ENCODE data around the gene ATXN10.

Gene ATXN10

GRCh38 chr22:45878901-45879551 lies 207.4 kb downstream of the ATXN10 start:
- no peak for DNase-seq (ENCODE audit: low spot score)

GRCh38 chr22:45879552-45879949 lies 207.9 kb downstream of the ATXN10 start:
- no peak for DNase-seq (ENCODE audit: low spot score)

GRCh38 chr22:45880091-45880715 lies 208.6 kb downstream of the ATXN10 start:
- no peak for DNase-seq (ENCODE audit: low spot score)

DNA sequence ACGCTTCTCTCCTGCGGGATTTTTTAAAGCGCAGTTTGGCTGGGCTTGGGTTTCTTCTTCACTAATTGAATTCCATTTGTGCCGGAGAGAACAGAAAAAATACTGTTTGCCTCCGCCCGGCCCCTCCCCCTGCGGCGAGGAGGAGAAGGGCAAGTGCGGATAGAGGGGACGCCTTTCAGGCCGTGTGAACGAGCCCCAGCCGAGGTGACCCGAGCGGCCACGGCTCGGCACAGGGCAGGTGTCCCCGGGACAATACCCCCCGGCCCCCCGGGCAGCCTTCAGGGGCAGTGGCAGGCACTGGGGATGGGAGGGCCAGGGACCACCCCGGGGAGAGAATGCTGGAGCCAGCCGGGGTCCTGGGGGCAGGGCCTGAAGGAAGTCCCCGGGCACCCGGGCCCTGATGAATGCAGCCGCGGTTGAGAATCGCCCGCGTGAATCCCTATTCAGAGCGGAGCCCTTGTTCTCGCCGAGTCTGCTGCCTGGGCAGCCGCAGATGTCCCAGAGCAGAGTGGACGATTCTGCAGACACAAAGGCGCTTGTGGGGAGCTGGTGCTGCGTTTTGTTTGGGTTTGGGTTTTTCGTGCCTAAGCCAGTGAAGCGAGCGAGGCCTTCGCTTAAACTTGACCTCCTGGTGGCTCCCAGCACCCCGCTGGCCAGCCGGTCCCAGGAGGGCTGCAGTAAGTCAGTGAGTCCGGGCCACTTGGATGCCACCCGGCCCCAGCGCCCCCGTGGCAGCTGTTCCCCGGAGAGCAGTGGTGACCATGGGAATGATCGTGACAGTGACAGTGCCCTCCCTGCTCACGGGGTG lies 209.3 kb downstream of the ATXN10 start:
- no peak for DNase-seq (ENCODE audit: low spot score)

GRCh38 chr22:45881524-45881875 lies 209.9 kb downstream of the ATXN10 start:
- DNase-seq (ENCODE audit: low spot score): no peak

- DNase-seq (ENCODE audit: low spot score): no peak
Measured at GRCh38 chr22:45882881-45883810, 211.5 kb downstream of the ATXN10 start.

GRCh38 chr22:45883811-45884170 lies 212.2 kb downstream of the ATXN10 start:
- no peak for DNase-seq (ENCODE audit: low spot score)

DNA sequence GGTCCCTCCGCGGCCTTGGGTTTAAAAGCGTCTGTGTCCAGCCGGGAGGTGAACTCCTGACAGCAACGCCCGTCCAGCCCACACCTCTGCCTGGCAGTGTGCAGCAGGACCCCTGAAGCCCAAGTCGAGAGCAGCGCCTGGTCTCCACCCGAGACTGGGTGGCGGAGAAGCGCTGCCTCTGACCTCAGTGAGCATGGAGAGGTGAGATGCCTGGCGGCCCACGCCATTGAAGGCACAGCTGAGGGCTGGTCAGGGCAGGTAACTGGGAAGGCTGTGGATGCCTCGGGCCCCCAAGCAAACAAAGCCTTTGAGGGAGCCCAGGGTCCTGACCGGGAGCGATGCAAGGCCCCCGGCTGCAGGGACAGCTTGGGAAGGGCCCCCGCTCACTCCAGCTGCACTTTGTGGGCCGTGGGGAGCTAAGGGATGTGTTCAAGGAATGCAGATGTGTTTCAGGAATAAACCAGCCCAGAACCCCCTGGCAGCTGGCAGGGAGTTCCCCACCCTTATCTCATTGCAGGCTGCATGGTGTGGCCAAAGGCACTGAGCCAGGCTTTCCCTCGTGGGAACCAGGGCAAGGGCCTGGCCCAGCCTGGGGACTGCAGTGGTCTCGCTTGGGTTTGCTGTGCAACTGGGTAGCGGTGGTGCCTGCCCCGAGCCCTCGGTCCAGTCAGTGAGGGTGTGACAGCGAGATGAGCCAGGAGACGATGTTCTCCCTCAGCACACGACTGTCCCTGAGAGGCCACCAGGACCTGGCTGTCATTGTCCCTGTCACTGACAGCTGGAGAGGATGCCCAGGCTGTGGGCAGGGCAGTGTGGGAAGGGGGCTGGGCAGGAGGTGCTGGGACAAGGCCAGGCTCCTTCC lies 212.8 kb downstream of the ATXN10 start:
- no peak for DNase-seq (ENCODE audit: low spot score)

GRCh38 chr22:45885171-45885840 lies 213.7 kb downstream of the ATXN10 start:
- DNase-seq (ENCODE audit: low spot score): no peak

GRCh38 chr22:45885941-45886395 lies 214.3 kb downstream of the ATXN10 start:
- no peak for DNase-seq (ENCODE audit: low spot score)

- no peak for DNase-seq (ENCODE audit: low spot score)
Measured at GRCh38 chr22:45886540-45886939, 214.9 kb downstream of the ATXN10 start.

DNA sequence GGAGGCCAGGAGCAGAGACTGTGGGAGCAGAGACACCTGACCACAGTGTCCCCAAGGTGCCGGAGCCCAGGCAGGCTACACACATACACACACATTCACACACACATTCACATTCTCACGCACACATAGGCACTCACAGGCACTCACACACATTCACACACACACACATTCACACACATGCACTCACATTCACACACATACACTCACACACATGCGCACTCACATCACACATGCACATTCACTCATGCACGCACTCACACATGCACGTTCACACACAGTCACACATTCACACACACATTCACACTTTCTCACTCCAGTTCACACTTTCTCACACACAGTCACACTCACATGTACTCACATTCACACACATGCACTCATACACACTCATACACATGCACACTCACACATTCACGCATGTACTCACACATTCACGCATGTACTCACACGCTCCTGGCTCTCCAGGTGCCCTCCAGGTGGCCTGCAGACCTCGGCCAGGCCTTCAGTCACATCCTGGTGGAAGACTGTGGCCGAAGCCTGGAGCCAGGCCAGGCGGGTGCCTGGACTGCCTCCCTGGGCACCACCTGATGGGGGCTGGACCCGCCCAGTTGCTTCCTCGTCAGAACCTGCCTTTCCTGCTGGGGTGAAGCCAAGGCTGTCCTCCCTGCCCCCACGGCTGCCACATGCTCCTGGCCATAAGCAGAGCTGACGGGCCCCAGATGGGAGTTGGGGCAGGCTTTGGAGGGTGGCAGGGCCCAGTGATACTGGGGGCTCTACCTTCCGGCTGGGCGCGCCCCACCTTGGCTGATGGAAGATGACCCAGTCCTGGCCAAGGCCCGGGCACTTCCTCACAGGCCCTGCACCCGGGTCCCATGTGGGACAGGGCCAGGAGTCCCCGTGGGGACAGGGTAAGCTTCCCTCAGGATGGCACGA lies 215.8 kb downstream of the ATXN10 start:
- DNase-seq (ENCODE audit: low spot score): no peak

DNA sequence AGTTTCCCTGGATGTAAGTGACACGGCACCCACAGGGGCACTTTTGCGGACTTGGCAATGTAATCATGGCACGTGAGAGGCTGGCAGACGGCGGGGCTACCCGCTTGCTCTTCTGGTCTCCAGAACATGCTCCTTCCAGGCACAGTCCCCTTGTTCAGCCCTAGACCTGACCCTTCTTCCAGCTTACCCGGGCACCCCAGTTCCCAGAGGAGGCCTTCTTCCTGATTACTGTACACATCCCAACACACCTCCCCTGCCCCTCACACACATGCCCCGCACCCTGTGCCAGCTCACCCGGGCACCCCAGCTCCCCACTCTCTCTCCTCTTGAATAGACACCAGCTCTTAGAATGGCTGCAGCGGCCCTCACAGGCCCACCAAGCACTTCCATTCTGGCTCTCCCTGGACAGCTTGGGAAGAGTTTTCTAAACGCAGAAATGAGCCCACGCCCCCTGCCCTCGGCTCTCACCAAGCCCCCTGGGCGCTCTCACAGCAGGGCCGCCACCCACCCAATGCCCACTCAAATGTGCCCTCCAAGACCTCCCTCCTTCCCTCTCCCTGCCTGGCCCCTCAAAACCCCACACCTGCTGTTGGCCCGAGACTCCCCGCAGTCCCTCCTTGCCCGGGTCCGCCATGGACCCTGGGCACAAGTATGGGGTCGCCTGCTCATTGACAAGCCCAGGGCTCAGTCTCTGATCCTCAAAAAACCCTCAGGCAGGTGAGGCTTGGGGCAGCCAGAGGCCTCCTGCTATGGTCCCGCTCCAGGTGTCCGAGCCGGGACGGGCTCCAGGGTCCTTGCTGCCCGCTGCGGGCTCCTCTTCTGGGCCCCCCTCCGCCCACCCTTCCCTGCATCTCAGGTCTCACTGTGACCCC lies 216.8 kb downstream of the ATXN10 start:
- no peak for DNase-seq (ENCODE audit: low spot score)

DNA sequence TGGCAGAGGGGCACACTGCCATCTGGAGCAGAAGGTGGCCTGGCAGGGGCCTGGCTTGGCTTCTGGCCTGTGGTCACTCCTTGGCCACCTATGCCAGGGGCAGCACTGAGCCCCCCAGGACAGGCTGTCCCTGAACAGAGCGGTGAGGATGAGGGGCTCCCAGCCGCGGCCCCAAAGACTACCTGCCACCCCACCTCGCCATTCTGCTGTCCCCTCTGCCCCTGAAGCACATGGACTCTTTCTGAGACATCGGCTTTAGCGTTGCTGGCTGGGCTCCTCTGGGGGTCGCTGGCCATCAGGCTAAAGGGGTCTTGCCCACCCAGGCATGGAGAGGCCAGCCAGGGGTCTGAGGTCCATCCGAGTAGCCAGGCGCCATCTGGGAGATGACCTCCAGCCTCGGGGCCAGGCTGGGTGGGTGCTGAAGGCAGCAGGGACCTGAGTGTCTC lies 217.5 kb downstream of the ATXN10 start:
- no peak for DNase-seq (ENCODE audit: low spot score)

- no peak for DNase-seq (ENCODE audit: low spot score)
Measured at GRCh38 chr22:45889539-45890350, 218.1 kb downstream of the ATXN10 start.

DNA sequence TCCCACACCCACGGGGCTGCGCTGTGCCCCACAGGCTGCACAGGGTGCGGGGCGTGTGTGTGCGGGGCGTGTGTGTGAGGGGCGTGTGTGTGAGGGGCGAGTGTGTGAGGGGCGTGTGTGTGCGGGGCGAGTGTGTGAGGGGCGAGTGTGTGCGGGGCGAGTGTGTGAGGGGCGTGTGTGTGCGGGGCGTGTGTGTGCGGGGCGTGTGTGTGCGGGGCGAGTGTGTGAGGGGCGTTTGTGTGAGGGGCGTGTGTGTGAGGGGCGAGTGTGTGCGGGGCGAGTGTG lies 218.7 kb downstream of the ATXN10 start:
- no peak for DNase-seq (ENCODE audit: low spot score)

DNA sequence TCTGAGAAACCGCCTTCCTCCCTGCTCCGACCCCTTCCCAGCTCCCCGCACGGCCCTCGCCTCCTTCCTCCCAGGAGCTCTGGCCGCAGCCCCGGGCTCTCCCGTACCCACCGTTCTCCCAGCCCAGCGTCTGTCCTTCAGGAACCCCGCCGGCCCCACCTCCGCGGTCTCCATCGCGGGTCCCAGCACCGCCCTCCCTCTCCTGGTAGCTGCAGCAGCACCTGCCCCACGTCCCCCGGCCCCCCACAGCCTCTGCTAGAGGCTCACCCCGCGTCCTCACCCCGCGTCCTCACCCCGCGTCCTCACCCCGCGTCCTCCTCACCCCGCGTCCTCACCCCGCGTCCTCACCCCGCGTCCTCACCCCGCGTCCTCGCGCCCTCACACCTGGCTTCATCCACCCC lies 219.4 kb downstream of the ATXN10 start:
- no peak for DNase-seq (ENCODE audit: low spot score)

DNA sequence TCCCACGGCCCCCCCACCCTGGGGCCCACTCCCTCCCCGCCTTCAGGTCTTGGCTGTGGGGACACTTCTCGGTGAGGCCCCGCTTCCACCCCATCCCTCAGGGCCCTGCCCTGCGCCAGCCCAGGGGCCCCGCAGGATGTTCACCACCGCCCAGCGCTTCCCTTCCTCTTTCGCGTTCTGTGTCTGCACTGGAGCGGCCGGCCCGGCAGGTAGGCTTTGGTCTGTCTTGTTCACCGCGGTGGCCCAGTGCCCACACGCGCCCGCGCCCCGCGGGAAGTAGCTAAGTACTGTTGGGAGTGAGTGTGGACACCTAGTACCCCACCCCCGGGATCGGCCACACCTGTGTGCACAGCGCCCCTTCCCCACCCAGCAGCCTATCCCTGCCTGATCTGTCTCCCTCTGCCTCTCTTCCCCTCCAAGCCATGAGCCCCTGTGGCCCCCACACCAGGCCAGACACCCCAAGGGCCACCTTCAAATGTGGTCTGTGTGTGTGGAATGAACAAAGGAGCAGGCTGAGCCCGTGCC lies 219.9 kb downstream of the ATXN10 start:
- DNase-seq (ENCODE audit: low spot score): no peak
